Stomach (tissue), 9 donors: ENCODE data around the gene RNF182. TPM values are rescaled to one million over a fixed set of nuclear protein-coding genes. Genes with fewer than 3 reads are reported as not detected.
A peak's percentile ranks its signal among the peaks of the same experiment; 100 is the strongest.

ENCODE experiments used
- DNase-seq, 2 donors: peaks; one replicate each; pipeline versions ENCODE4 v3.0.0 to v3.0.0-alpha.2; 2013 to 2019
- H3K27ac ChIP-seq, 5 donors: fragments of 200-600 bp in 4 of 5; sonication (generic) in 4 of 5; one replicate each; pipeline ENCODE4 v1.5.1; 2013 to 2019; ENCODE audit warnings: mild to moderate bottlenecking in 1 of 5, moderate library complexity in 1 of 5
- H3K27me3 ChIP-seq, 3 donors: fragments of 200-600 bp; sonication (generic); one replicate each; pipeline ENCODE4 v1.5.1; 2017 to 2019; ENCODE audit warnings: mixed run types in 1 of 3
- H3K36me3 ChIP-seq, 4 donors: fragments of 200-600 bp; sonication (generic); 1 replicate in 3 of 4; 2 replicates in 1 of 4; pipeline ENCODE4 v1.5.1; 2016 to 2019
- H3K4me1 ChIP-seq, 4 donors: fragments of 200-600 bp; sonication (generic); one replicate each; pipeline ENCODE4 v1.5.1; 2016 to 2019
- H3K4me3 ChIP-seq, 4 donors: fragments of 200-600 bp; sonication (generic) in 3 of 4; one replicate each; pipeline ENCODE4 v1.5.1; 2016 to 2019; ENCODE audit warnings: mild to moderate bottlenecking in 1 of 4
- H3K9me3 ChIP-seq, 4 donors: fragments of 200-600 bp; sonication (generic); one replicate each; pipeline ENCODE4 v1.5.1; 2016 to 2019
- EP300 ChIP-seq: sonication (generic); formaldehyde crosslinking; IDR thresholded peaks from one replicate; pipeline ENCODE4 v1.6.1; 2017; ENCODE audit warnings: antibody characterized with exemption
- POLR2A ChIP-seq, 4 donors: fragments of 450-650 bp; IDR thresholded peaks; one replicate each; pipeline ENCODE4 v1.6.1; 2016; ENCODE audit warnings: antibody characterized with exemption in 4 of 4, control low read depth in 2 of 4, mild to moderate bottlenecking in 1 of 4, moderate library complexity in 1 of 4
- POLR2AphosphoS5 ChIP-seq, 3 donors: sonication (generic); formaldehyde crosslinking; IDR thresholded peaks; one replicate each; pipeline ENCODE4 v1.6.1; 2016; ENCODE audit warnings: antibody characterized with exemption in 3 of 3
- WGBS, 5 donors: extraction: QIAGEN DNeasy Blood & Tissue Kit in 3 of 5; methylation state at CpG; one replicate each; pipeline versions ENCODE4 v1.1.5 to v1.1.7; 2013 to 2018; 5-methylcytosine and 5-hydroxymethylcytosine counted together
- intact Hi-C: fragments of 100-400 bp; cut with DNase I; formaldehyde crosslinking; loops from one replicate; pipeline ENCODE4 v1.15.1; 2023; ENCODE audit warnings: low total_unique reads
- polyA plus RNA-seq, 3 donors: library from polyadenylated mRNA; stranded (reverse); fragments of 200-250 nt; gene quantifications; one replicate each; pipeline ENCODE4 v1.2.3, GENCODE V29; 2013
- total RNA-seq, 5 donors: library from RNA; depleted of rRNA; stranded (reverse); fragments of >200 nt; gene quantifications; one replicate each; pipeline versions ENCODE4 v1.1.0 to v1.2.3, GENCODE V29; 2014 to 2016
- TF ChIP-seq, protein P1 (sequence below), 7 experiments: fragments of 450-650 bp in 4 of 7; fragments of 200-600 bp in 3 of 7; sonication (generic) in 3 of 7; IDR thresholded peaks; one replicate each; pipeline ENCODE4 v1.5.1; 2016 to 2019; ENCODE audit warnings: antibody characterized with exemption in 7 of 7, control low read depth in 2 of 7, mild to moderate bottlenecking in 1 of 7
- donor health status: healthy with polysubstance abuse.
- donor health status: Bipolar disorder and iron deficiency.
- donor health status: healthy.

RNF182 gene
- total and polyA plus RNA-seq, 8 donors = 0.10 to 0.18 TPM; not detected in 6

DNA sequence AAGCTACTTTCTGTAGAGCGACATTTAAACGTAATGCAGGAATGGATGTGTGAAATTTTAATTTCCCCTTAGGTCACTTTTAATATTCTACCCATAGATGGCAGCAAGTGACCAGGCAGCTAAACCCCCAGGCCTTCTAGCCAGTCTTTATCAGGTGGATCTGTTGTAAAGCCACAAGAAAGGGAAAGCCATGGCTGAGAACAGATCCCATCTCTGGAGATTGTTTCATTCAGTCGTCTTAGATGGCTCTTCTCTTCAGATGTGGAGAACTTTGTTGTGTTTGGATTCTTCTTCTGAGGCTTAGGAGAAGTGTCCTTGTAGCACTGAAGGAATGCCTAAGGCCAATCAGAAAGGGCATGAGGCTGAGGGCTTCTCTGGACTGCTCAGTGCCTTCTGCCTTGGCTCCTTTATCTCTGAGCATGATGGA lies 15.8 kb upstream of the RNF182 start:
- Histone ChIP-seq H3K27me3 (peaks cover 0 to 30% (median 0%) of the 10 kb centered on the region in 3 donors), H3K27ac (no peak overlapping the region), H3K9me3 (no peaks in the 10 kb centered on the region), H3K4me3 (no peak overlapping the region), H3K36me3 (no peaks in the 10 kb centered on the region), H3K4me1 (no peaks in the 10 kb centered on the region)
- intact Hi-C loops = no loop called here
- WGBS, 5 donors = 0 to 5% (median 4%) methylated on average over 3 of the region's 3 CpGs
- TF ChIP-seq POLR2AphosphoS5 (IDR thresholded peaks at IDR 0.05) (no peak), POLR2A (IDR thresholded peaks at IDR 0.05) (no peak), EP300 (no peak)
- TF ChIP-seq, protein P1, sequence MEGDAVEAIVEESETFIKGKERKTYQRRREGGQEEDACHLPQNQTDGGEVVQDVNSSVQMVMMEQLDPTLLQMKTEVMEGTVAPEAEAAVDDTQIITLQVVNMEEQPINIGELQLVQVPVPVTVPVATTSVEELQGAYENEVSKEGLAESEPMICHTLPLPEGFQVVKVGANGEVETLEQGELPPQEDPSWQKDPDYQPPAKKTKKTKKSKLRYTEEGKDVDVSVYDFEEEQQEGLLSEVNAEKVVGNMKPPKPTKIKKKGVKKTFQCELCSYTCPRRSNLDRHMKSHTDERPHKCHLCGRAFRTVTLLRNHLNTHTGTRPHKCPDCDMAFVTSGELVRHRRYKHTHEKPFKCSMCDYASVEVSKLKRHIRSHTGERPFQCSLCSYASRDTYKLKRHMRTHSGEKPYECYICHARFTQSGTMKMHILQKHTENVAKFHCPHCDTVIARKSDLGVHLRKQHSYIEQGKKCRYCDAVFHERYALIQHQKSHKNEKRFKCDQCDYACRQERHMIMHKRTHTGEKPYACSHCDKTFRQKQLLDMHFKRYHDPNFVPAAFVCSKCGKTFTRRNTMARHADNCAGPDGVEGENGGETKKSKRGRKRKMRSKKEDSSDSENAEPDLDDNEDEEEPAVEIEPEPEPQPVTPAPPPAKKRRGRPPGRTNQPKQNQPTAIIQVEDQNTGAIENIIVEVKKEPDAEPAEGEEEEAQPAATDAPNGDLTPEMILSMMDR (IDR thresholded peaks at IDR 0.05) = peak in 5 of 7 experiments; percentile 53 to 80 (median 68)
- DNase-seq = peak; percentile 34 to 87

- H3K9me3 ChIP-seq = no peaks in the 10 kb centered on the region
- no peak for DNase-seq
- H3K27ac ChIP-seq = no peak overlapping the region
- no peaks in the 10 kb centered on the region for H3K36me3 ChIP-seq
- WGBS, 5 donors = 88 to 95% (median 90%) methylated on average over 2 of the region's 2 CpGs
- intact Hi-C loops = loop anchor here (10.0 kb wide), 1 partner anchor 134 kb away; no protein-coding TSS in a partner anchor
- TF ChIP-seq POLR2AphosphoS5 (IDR thresholded peaks at IDR 0.05) (no peak), EP300 (no peak), POLR2A (IDR thresholded peaks at IDR 0.05) (no peak)
- TF ChIP-seq, protein P1 (IDR thresholded peaks at IDR 0.05) = no peak
- H3K4me1 ChIP-seq = no peaks in the 10 kb centered on the region
- peaks cover 0 to 24% (median 0%) of the 10 kb centered on the region in 3 donors for H3K27me3 ChIP-seq
- H3K4me3 ChIP-seq = no peak overlapping the region
Observed at GRCh38 chr6:13910443-13910842, 14.3 kb upstream of the RNF182 start.

- Histone ChIP-seq H3K9me3 (no peaks in the 10 kb centered on the region), H3K27ac (no peak overlapping the region), H3K36me3 (no peaks in the 10 kb centered on the region), H3K4me3 (no peak overlapping the region), H3K27me3 (peaks cover 0 to 21% (median 0%) of the 10 kb centered on the region in 3 donors), H3K4me1 (no peaks in the 10 kb centered on the region)
- intact Hi-C loops = loop anchor here (10.0 kb wide), 1 partner anchor 133 kb away; no protein-coding TSS in a partner anchor
- WGBS, 5 donors = 80 to 88% (median 85%) methylated on average over 2 of the region's 2 CpGs
- TF ChIP-seq POLR2A (IDR thresholded peaks at IDR 0.05) (no peak), EP300 (no peak), POLR2AphosphoS5 (IDR thresholded peaks at IDR 0.05) (no peak)
- TF ChIP-seq, protein P1 (IDR thresholded peaks at IDR 0.05) = no peak
- no peak for DNase-seq
Observed at GRCh38 chr6:13911337-13911736, 13.4 kb upstream of the RNF182 start.

DNA sequence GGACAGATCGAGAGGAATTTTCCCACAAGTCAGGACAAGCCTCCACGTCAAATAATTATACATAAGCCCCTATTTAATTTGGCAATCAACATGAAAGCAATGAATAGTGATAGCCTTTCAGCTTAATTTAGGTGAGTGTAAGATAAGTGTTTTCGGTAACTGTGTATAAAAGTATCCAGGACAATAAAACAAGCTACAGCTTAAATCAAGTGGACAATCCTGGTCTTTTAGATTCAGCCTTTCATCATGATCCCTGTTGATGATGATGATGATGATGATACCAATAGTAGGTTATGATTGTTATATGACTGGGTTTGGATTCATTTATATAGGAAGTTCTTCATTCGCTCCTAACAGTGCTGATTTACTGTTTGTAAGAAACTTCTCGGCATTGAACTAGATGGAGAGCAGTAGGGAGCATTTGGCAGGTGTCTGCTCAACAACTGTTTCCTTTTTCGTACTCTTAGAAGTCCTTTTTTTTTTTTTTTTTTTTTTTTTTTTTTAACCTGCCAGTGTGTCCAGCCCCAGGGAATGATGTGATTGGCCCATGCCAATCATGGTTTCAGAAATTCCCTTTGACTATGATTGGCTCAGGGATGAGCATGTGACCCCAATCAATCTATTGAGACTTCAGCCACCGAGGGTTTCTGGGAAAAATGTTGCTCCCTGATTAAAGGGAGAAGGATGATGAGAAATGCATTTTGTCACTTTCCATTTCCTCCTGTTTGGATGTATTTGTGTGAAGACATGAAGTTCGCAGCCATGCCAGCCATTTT lies 11.3 kb upstream of the RNF182 start:
- intact Hi-C loops = loop anchor here (10.0 kb wide), 1 partner anchor 131 kb away; no protein-coding TSS in a partner anchor
- no peak overlapping the region for H3K4me3 ChIP-seq
- no peaks in the 10 kb centered on the region for H3K4me1 ChIP-seq
- no peak for DNase-seq
- no peak overlapping the region for H3K27ac ChIP-seq
- no peaks in the 10 kb centered on the region for H3K9me3 ChIP-seq
- peaks cover 0 to 13% (median 0%) of the 10 kb centered on the region in 3 donors for H3K27me3 ChIP-seq
- TF ChIP-seq, protein P1 (IDR thresholded peaks at IDR 0.05) = no peak
- TF ChIP-seq EP300 = no peak
- no peak for TF ChIP-seq POLR2AphosphoS5 (IDR thresholded peaks at IDR 0.05)
- TF ChIP-seq POLR2A (IDR thresholded peaks at IDR 0.05) = no peak
- 61 to 77% (median 68%) methylated on average over 8 of the region's 8 CpGs for WGBS, 5 donors
- no peaks in the 10 kb centered on the region for H3K36me3 ChIP-seq
